Tibial nerve (tissue), 4 donors: ENCODE results near the gene TPPP. TPM values are rescaled to one million over a fixed set of nuclear protein-coding genes. Genes with fewer than 3 reads are reported as not detected.

ENCODE experiments used
- DNase-seq, 2 donors: peaks; one replicate each; pipeline ENCODE4 v3.0.0-alpha.2; 2019; ENCODE audit warnings: low spot score in 2 of 2
- H3K27ac ChIP-seq, 4 donors: fragments of 200-600 bp; sonication (generic) in 3 of 4; one replicate each; pipeline ENCODE4 v1.5.1; 2017 to 2019; ENCODE audit warnings: mild to moderate bottlenecking in 1 of 4
- H3K27me3 ChIP-seq, 2 donors: fragments of 200-600 bp; sonication (generic) in 1 of 2; one replicate each; pipeline versions ENCODE4 v1.5.1 to v1.6.0; 2017 to 2019
- H3K36me3 ChIP-seq, 3 donors: fragments of 200-600 bp; sonication (generic); one replicate each; pipeline ENCODE4 v1.5.1; 2018 to 2019
- H3K4me1 ChIP-seq, 4 donors: fragments of 200-600 bp; sonication (generic) in 3 of 4; one replicate each; pipeline ENCODE4 v1.5.1; 2017 to 2019
- H3K4me3 ChIP-seq, 4 donors: fragments of 200-600 bp; sonication (generic) in 3 of 4; one replicate each; pipeline ENCODE4 v1.5.1; 2017 to 2019; ENCODE audit warnings: mild to moderate bottlenecking in 1 of 4, moderate library complexity in 1 of 4
- H3K9me3 ChIP-seq, 4 donors: fragments of 200-600 bp; sonication (generic) in 3 of 4; one replicate each; pipeline ENCODE4 v1.5.1; 2017 to 2019
- CTCF ChIP-seq, 5 experiments: fragments of 200-600 bp in 3 of 5; fragments of 450-650 bp in 2 of 5; sonication (generic) in 3 of 5; IDR thresholded peaks; one replicate each; pipeline ENCODE4 v1.5.1; 2016 to 2019; ENCODE audit warnings: antibody characterized with exemption in 5 of 5, mild to moderate bottlenecking in 3 of 5, moderate library complexity in 2 of 5
- EP300 ChIP-seq, 2 donors: sonication (generic); formaldehyde crosslinking; IDR thresholded peaks; one replicate each; pipeline ENCODE4 v1.6.1; 2017; ENCODE audit warnings: antibody characterized with exemption in 2 of 2, mild to moderate bottlenecking in 1 of 2
- POLR2A ChIP-seq, 2 donors: fragments of 450-650 bp; IDR thresholded peaks; one replicate each; pipeline ENCODE4 v1.6.1; 2017; ENCODE audit warnings: antibody characterized with exemption in 2 of 2, mild to moderate bottlenecking in 2 of 2, moderate library complexity in 2 of 2
- WGBS, 2 donors: methylation state at CpG; one replicate each; pipeline ENCODE4 v1.1.5; 2018; 5-methylcytosine and 5-hydroxymethylcytosine counted together
- total RNA-seq, 4 donors: library from RNA; depleted of rRNA; stranded (reverse); fragments of >200 nt; gene quantifications; one replicate each; pipeline ENCODE4 v1.1.0, GENCODE V29; 2016

Gene TPPP
- total RNA-seq, 4 donors from 2014 or later: 1.7 to 5.5 (median 4.0) TPM

- H3K27ac ChIP-seq: no peak overlapping the region
- no peak for TF ChIP-seq CTCF (IDR thresholded peaks at IDR 0.05)
- TF ChIP-seq POLR2A (IDR thresholded peaks at IDR 0.05): no peak
- no peak for TF ChIP-seq EP300 (IDR thresholded peaks at IDR 0.05)
- WGBS, 2 donors: 91 to 92% methylated on average over 20 to 27 of the region's 29 CpGs
- no peak for DNase-seq
- no peak overlapping the region for H3K4me3 ChIP-seq
- peaks cover 3 to 96% (median 11%) of the 10 kb centered on the region in 3 donors for H3K36me3 ChIP-seq
- H3K9me3 ChIP-seq: peaks cover 0 to 9% (median 0%) of the 10 kb centered on the region in 4 donors
- H3K4me1 ChIP-seq: no peaks in the 10 kb centered on the region
- H3K27me3 ChIP-seq: no peaks in the 10 kb centered on the region
Measured at GRCh38 chr5:638501-639252, 54.5 kb downstream of the TPPP start.

DNA sequence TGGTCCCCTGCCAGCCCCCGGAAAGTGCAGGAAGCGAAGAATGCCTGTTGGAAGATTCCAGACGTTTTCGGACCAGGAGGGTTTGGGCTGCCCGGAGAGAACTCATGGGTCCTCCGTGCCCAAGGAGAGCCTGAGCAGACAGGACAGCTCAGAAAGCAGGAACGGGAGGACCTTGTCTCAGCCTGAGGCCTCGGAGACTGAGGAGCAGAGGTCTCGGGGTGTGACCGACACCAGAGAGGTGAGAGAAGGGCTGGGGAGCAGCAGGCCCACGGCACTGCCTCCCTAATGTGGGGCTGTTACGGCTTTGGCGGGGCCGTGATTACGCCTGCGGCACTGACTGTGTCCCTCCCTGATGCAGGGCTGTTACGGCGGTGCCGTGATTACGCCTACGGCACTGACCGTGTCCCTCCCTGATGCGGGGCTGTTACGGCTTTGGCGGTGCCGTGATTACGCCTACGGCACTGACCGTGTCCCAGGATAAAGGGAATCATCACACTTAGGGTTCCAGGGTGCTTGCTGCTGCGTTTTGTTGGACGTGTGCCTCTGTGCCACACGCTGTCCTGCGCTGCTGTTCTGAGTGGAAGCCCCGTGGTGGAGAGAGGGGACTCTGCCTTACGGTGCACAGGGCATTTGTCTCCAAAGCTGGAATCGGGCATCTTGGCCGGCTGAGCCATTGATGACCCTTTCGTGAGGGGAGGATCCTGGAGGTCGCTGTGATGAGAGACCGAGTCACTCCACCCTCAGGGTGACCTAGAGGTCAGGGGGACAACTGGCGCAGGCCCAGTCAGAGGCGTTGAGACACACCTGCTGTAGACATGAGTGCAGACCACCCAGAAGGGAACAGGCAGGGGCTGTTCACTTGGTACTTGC lies 55.3 kb downstream of the TPPP start:
- Histone ChIP-seq H3K36me3 (peaks cover 3 to 90% (median 15%) of the 10 kb centered on the region in 3 donors), H3K4me3 (no peak overlapping the region), H3K4me1 (no peaks in the 10 kb centered on the region), H3K27me3 (no peaks in the 10 kb centered on the region), H3K9me3 (peaks cover 0 to 9% (median 0%) of the 10 kb centered on the region in 4 donors), H3K27ac (no peak overlapping the region)
- TF ChIP-seq EP300 (IDR thresholded peaks at IDR 0.05) (no peak), CTCF (IDR thresholded peaks at IDR 0.05) (no peak), POLR2A (IDR thresholded peaks at IDR 0.05) (no peak)
- no peak for DNase-seq
- 93 to 94% methylated on average over 41 to 42 of the region's 42 CpGs for WGBS, 2 donors

GRCh38 chr5:636951-637350 lies 56.2 kb downstream of the TPPP start:
- TF ChIP-seq CTCF (IDR thresholded peaks at IDR 0.05) (no peak), POLR2A (IDR thresholded peaks at IDR 0.05) (no peak), EP300 (IDR thresholded peaks at IDR 0.05) (no peak)
- H3K9me3 ChIP-seq: peaks cover 0 to 9% (median 0%) of the 10 kb centered on the region in 4 donors
- WGBS, 2 donors: 92 to 95% methylated on average over 20 of the region's 20 CpGs
- no peaks in the 10 kb centered on the region for H3K27me3 ChIP-seq
- H3K4me1 ChIP-seq: no peaks in the 10 kb centered on the region
- no peak overlapping the region for H3K27ac ChIP-seq
- H3K36me3 ChIP-seq: peaks cover 3 to 82% (median 15%) of the 10 kb centered on the region in 3 donors
- no peak overlapping the region for H3K4me3 ChIP-seq
- no peak for DNase-seq

- H3K4me1 ChIP-seq: no peaks in the 10 kb centered on the region
- H3K4me3 ChIP-seq: no peak overlapping the region
- peaks cover 0 to 9% (median 0%) of the 10 kb centered on the region in 4 donors for H3K9me3 ChIP-seq
- TF ChIP-seq POLR2A (IDR thresholded peaks at IDR 0.05) (no peak), EP300 (IDR thresholded peaks at IDR 0.05) (no peak), CTCF (IDR thresholded peaks at IDR 0.05) (no peak)
- no peaks in the 10 kb centered on the region for H3K27me3 ChIP-seq
- 93 to 96% methylated on average over 18 of the region's 18 CpGs for WGBS, 2 donors
- no peak overlapping the region for H3K27ac ChIP-seq
- peaks cover 3 to 69% (median 15%) of the 10 kb centered on the region in 3 donors for H3K36me3 ChIP-seq
- no peak for DNase-seq
Measured at GRCh38 chr5:635306-636055, 57.7 kb downstream of the TPPP start.
